Stimulated activated naive B cell treated with anti-CD40 and anti-IgM and Interleukin-4, amounts not matched to agents 10 μg/mL and 1 μg/mL and 100 μg/mL, for 72 hours (primary cell): ENCODE measurements around the gene HIC2.
"Not testable (repeated sequence)": the region's sequence is repeated elsewhere in the genome, so short reads cannot be mapped to it uniquely, and the experiment has no call there.

Experiments used
- ATAC-seq, 2 donors: fragments of 150-1000 bp; cut with Tn5 transposase; replicated peaks; 2 replicates each; pipeline ENCODE4 v1.10.0; 2021; ENCODE audit warnings: moderate library complexity in 1 of 2
- DNase-seq: peaks from one replicate; pipeline ENCODE4 v3.0.0; 2021
- H3K27ac Mint-ChIP-seq: one replicate; pipeline ENCODE4 v1.8.0; 2022; ENCODE audit warnings: mild to moderate bottlenecking, mixed read lengths
- H3K27me3 Mint-ChIP-seq, 2 donors: one replicate each; pipeline ENCODE4 v1.8.0; 2022; ENCODE audit warnings: mixed read lengths in 2 of 2
- H3K36me3 Mint-ChIP-seq, 2 donors: one replicate each; pipeline ENCODE4 v1.8.0; 2022; ENCODE audit warnings: mixed read lengths in 2 of 2, mild to moderate bottlenecking in 1 of 2
- H3K4me1 Mint-ChIP-seq, 2 donors: one replicate each; pipeline ENCODE4 v1.8.0; 2022; ENCODE audit warnings: mixed read lengths in 2 of 2, mild to moderate bottlenecking in 1 of 2
- H3K4me3 Mint-ChIP-seq, 2 donors: one replicate each; pipeline ENCODE4 v1.8.0; 2022; ENCODE audit warnings: mild to moderate bottlenecking in 2 of 2, mixed read lengths in 2 of 2, moderate library complexity in 1 of 2
- H3K9me3 Mint-ChIP-seq, 2 donors: one replicate each; pipeline ENCODE4 v1.8.0; 2022; ENCODE audit warnings: mixed read lengths in 2 of 2, mild to moderate bottlenecking in 1 of 2

The HIC2 gene

GRCh38 chr22:21452666-21453065, 35.5 kb downstream of the HIC2 start:
- peaks cover 6 to 13% of the 10 kb centered on the region in 2 donors for H3K36me3 Mint-ChIP-seq
- not testable (repeated sequence) for DNase-seq, H3K4me3 Mint-ChIP-seq, ATAC-seq, H3K9me3 Mint-ChIP-seq, H3K27me3 Mint-ChIP-seq, H3K27ac Mint-ChIP-seq, H3K4me1 Mint-ChIP-seq

- not testable (repeated sequence) for H3K27me3 Mint-ChIP-seq, H3K4me3 Mint-ChIP-seq, H3K36me3 Mint-ChIP-seq, H3K9me3 Mint-ChIP-seq, H3K4me1 Mint-ChIP-seq, DNase-seq, H3K27ac Mint-ChIP-seq, ATAC-seq
Observed at GRCh38 chr22:21454998-21455333, 37.8 kb downstream of the HIC2 start.

- DNase-seq, result no peak
- no peak for ATAC-seq
- Mint-ChIP-seq H3K9me3 (no peaks in the 10 kb centered on the region), H3K36me3 (peaks cover 0 to 3% of the 10 kb centered on the region in 2 donors), H3K27me3 (no peaks in the 10 kb centered on the region), H3K4me1 (no peaks in the 10 kb centered on the region), H3K27ac (no peak overlapping the region), H3K4me3 (no peak overlapping the region)
Observed at GRCh38 chr22:21455334-21456089, 38.3 kb downstream of the HIC2 start.

DNA sequence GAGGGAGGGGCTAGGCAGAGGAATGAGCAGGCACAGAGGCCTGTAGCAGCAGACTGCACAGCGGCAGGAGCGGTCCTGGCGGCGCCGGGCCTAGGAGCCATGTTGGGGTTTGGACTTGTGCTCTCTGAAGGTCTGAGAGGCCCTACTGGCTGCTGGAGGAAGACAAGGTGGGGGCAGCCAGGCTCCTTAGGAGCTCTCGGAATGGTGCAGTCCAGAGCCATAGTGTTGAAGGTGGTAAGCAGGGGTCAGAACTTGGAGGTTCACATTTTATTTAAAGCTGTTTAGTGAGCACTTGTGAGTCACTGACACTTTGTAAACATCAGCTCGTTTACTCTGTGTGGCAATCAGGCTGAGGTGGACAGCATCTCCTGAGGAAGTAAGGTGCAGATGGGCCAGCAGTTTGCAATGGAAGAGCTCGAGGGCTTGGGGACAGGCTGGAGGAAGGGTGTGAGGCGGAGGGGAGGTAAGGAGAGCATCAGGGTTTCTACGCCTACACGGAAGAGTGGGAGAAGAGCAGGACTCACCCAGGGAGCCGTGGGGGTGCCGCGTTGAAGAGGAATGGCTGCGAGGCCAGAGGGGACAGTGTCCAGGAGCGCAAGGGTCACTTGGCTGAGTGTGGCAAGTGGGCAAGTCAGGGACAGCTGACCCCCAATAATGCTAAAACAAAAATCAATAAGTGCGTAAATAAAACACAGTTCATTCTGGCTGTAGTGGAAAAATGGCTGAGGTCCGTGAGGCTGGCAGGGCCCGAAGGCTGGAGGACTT, 40.0 kb downstream of the HIC2 start:
- H3K9me3 Mint-ChIP-seq, result no peaks in the 10 kb centered on the region
- no peak for ATAC-seq
- H3K4me1 Mint-ChIP-seq, result no peaks in the 10 kb centered on the region
- H3K36me3 Mint-ChIP-seq, result no peaks in the 10 kb centered on the region
- no peak overlapping the region for H3K27ac Mint-ChIP-seq
- no peak overlapping the region for H3K4me3 Mint-ChIP-seq
- H3K27me3 Mint-ChIP-seq, result no peaks in the 10 kb centered on the region
- DNase-seq, result no peak

- H3K27me3 Mint-ChIP-seq, H3K27ac Mint-ChIP-seq, DNase-seq, H3K4me1 Mint-ChIP-seq, H3K36me3 Mint-ChIP-seq, H3K4me3 Mint-ChIP-seq, H3K9me3 Mint-ChIP-seq: not testable (repeated sequence)
- ATAC-seq, result peak in 1 of 2 donors; percentile 35
Observed at GRCh38 chr22:21462672-21463071, 45.5 kb downstream of the HIC2 start.

- H3K9me3 Mint-ChIP-seq, H3K36me3 Mint-ChIP-seq, H3K27me3 Mint-ChIP-seq, H3K4me1 Mint-ChIP-seq, DNase-seq: not testable (repeated sequence)
- peak; percentile 3 to 8 for ATAC-seq
- H3K27ac Mint-ChIP-seq, result peak within 1 kb of the TSS; percentile 96
- H3K4me3 Mint-ChIP-seq, result peak within 1 kb of the TSS; percentile 85 to 90
Observed at GRCh38 chr22:21467337-21468193, 50.4 kb downstream of the HIC2 start, which contains the start of gene TMEM191C. TMEM191C (plus strand) TSS chr22:21467387; CDS start chr22:21467460, 73 bp downstream.

DNA sequence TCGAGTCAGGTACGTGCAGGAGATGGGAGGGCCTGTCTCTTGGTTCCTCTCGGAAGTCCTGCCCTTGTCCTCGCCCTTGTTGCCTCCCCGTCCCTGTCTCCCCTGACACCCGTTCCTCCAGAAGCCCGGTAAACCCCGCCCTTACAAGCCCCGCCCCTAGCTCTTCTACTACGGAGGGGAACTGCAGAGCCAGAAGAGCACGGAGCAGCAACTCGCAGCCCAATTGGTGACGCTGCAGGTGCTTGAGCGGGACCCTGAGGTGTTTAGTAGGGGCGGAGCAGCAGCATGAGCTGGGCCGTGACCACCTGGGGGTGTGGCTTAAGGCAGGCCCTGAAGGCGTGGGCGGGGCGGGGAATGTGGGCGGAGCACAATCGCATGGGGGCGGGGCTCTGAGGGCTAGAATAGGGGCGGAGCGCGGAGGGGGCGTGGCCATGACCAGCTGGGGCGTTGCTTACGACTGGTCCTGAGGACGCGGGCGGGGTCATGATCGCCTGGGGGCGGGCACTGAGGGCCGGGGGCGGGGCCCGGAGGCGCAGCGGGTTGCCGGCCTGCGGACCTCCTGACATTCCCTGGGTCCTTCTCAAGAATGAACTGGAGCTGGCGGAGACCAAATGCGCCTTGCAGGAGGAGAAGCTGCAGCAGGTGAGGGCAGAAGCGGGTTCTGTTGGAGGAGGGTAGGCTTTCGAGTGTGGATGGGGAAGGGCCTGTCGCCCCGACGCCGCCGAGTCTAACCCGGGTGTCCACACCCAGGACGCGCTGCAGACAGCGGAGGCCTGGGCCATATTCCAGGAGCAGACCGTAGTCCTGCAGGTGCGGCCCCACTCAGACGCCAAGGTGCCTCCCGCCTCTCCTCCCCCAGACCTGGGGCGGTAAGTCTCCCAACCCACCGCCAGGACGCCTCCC, 51.3 kb downstream of the HIC2 start:
- Mint-ChIP-seq H3K4me3 (peak overlapping the region; percentile 85 to 90), H3K27ac (peak overlapping the region; percentile 96)
- H3K4me1 Mint-ChIP-seq, H3K27me3 Mint-ChIP-seq, H3K36me3 Mint-ChIP-seq, H3K9me3 Mint-ChIP-seq: not testable (repeated sequence)
- ATAC-seq (peak; percentile 92 to 94), DNase-seq (peak; percentile 87)

GRCh38 chr22:21469097-21469994, 52.2 kb downstream of the HIC2 start:
- not testable (repeated sequence) for H3K36me3 Mint-ChIP-seq, H3K4me3 Mint-ChIP-seq, H3K9me3 Mint-ChIP-seq, H3K4me1 Mint-ChIP-seq, H3K27me3 Mint-ChIP-seq, DNase-seq, ATAC-seq, H3K27ac Mint-ChIP-seq

- H3K4me1 Mint-ChIP-seq, H3K36me3 Mint-ChIP-seq, H3K27me3 Mint-ChIP-seq, H3K27ac Mint-ChIP-seq, H3K9me3 Mint-ChIP-seq, H3K4me3 Mint-ChIP-seq, ATAC-seq, DNase-seq: not testable (repeated sequence)
Observed at GRCh38 chr22:21472984-21473383, 55.8 kb downstream of the HIC2 start.

GRCh38 chr22:21473664-21474063, 56.5 kb downstream of the HIC2 start:
- not testable (repeated sequence) for H3K9me3 Mint-ChIP-seq, H3K27ac Mint-ChIP-seq, H3K4me1 Mint-ChIP-seq, H3K27me3 Mint-ChIP-seq, H3K4me3 Mint-ChIP-seq, ATAC-seq, DNase-seq, H3K36me3 Mint-ChIP-seq

- not testable (repeated sequence) for DNase-seq, H3K4me3 Mint-ChIP-seq, ATAC-seq, H3K36me3 Mint-ChIP-seq, H3K4me1 Mint-ChIP-seq, H3K9me3 Mint-ChIP-seq, H3K27ac Mint-ChIP-seq, H3K27me3 Mint-ChIP-seq
Observed at GRCh38 chr22:21484039-21484438, 66.9 kb downstream of the HIC2 start.

DNA sequence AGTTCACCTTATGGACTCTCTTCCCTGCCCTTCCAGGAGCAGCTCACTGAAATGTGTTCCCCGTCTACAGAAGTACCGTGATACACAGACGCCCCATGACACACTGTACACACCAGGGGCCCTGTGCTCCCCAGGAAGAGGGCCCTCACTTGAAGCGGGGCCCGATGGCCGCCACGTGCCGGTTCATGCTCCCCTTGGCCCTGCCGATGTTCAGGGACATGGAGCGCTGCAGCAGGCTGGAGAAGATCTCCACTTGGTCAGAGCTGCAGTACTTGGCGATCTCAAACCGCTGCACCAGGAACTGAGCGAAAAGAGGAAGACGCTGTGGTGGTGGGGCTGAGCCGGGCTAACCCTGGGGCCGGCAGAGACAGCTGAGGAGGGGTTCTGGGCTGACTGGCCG, 70.6 kb downstream of the HIC2 start:
- not testable (repeated sequence) for H3K9me3 Mint-ChIP-seq, H3K27me3 Mint-ChIP-seq, DNase-seq, H3K36me3 Mint-ChIP-seq, H3K4me3 Mint-ChIP-seq, H3K4me1 Mint-ChIP-seq, H3K27ac Mint-ChIP-seq, ATAC-seq

- not testable (repeated sequence) for H3K9me3 Mint-ChIP-seq, H3K36me3 Mint-ChIP-seq, DNase-seq, H3K27me3 Mint-ChIP-seq, H3K27ac Mint-ChIP-seq, ATAC-seq, H3K4me3 Mint-ChIP-seq, H3K4me1 Mint-ChIP-seq
Observed at GRCh38 chr22:21489149-21489680, 72.0 kb downstream of the HIC2 start.
